ENCODE measurements around the gene TRIML1. TPM values are rescaled to one million over a fixed set of nuclear protein-coding genes. Genes with fewer than 3 reads are reported as not detected.

Gene TRIML1
- total RNA-seq: 1 to 10 TPM in 1 of 2 donors, not detected in 1; 2.2 TPM

GRCh38 chr4:188139141-188139540 is at the start of gene TRIML1:
Gene TRIML1, plus strand, starts transcription at chr4:188139441. Its CDS starts 118 bp downstream, at chr4:188139559.
- intact Hi-C loops (cut with DNase I): no loop called here

GRCh38 chr4:188092824-188093223 is 46.4 kb upstream of the TRIML1 start:
- WGBS: 96% methylated on average over 3 of the region's 3 CpGs
- TF ChIP-seq POLR2A (IDR thresholded peaks at IDR 0.05): no peak
- no peak for TF ChIP-seq POLR2AphosphoS5 (IDR thresholded peaks at IDR 0.05)
- no peak for TF ChIP-seq CTCF (IDR thresholded peaks at IDR 0.05)
- H3K9me3 ChIP-seq: no peaks in the 10 kb centered on the region
- intact Hi-C loops (cut with DNase I): no loop called here
- H3K36me3 ChIP-seq: no peaks in the 10 kb centered on the region
- no peak for DNase-seq (ENCODE audit: low spot score)
- no peaks in the 10 kb centered on the region for H3K4me1 ChIP-seq (replicated peaks)
- H3K27me3 ChIP-seq (replicated peaks; ENCODE audit: insufficient read depth): no peaks in the 10 kb centered on the region
- H3K4me3 ChIP-seq: no peak overlapping the region
- no peak overlapping the region for H3K27ac ChIP-seq

More at GRCh38 chr4:188139141-188139540, at the start of gene TRIML1:
- Histone ChIP-seq H3K9me3 (no peaks in the 10 kb centered on the region), H3K27me3 (replicated peaks; ENCODE audit: insufficient read depth) (no peaks in the 10 kb centered on the region), H3K4me3 (no peak within 1 kb of the TSS), H3K4me1 (replicated peaks) (no peaks in the 10 kb centered on the region), H3K27ac (no peak within 1 kb of the TSS), H3K36me3 (no peaks in the 10 kb centered on the region)
- no peak for DNase-seq (ENCODE audit: low spot score)
- TF ChIP-seq POLR2A (IDR thresholded peaks at IDR 0.05): no peak
- TF ChIP-seq CTCF (IDR thresholded peaks at IDR 0.05): no peak
- TF ChIP-seq POLR2AphosphoS5 (IDR thresholded peaks at IDR 0.05): no peak
- WGBS: 95% methylated on average over 3 of the region's 3 CpGs

- no peak overlapping the region for H3K4me3 ChIP-seq
- no peak for DNase-seq (ENCODE audit: low spot score)
These were observed 32.8 kb upstream of the TRIML1 start for GRCh38 chr4:188106454-188106853.

GRCh38 chr4:188107931-188108843 is 31.1 kb upstream of the TRIML1 start:
- no peak overlapping the region for H3K27ac ChIP-seq

More at GRCh38 chr4:188106454-188106853, 32.8 kb upstream of the TRIML1 start:
- H3K9me3 ChIP-seq: no peaks in the 10 kb centered on the region
- 95% methylated on average over 38 of the region's 40 CpGs for WGBS
- H3K27ac ChIP-seq: no peak overlapping the region
- H3K4me1 ChIP-seq (replicated peaks): no peaks in the 10 kb centered on the region
- intact Hi-C loops (cut with DNase I): no loop called here
- H3K27me3 ChIP-seq (replicated peaks; ENCODE audit: insufficient read depth): peaks cover 2% of the 10 kb centered on the region
- H3K36me3 ChIP-seq: no peaks in the 10 kb centered on the region
- no peak for TF ChIP-seq POLR2AphosphoS5 (IDR thresholded peaks at IDR 0.05)
- TF ChIP-seq POLR2A (IDR thresholded peaks at IDR 0.05): no peak
- no peak for TF ChIP-seq CTCF (IDR thresholded peaks at IDR 0.05)

More at GRCh38 chr4:188107931-188108843, 31.1 kb upstream of the TRIML1 start:
- no peak for DNase-seq (ENCODE audit: low spot score)
- Histone ChIP-seq H3K4me3 (no peak overlapping the region), H3K27me3 (replicated peaks; ENCODE audit: insufficient read depth) (peaks cover 2% of the 10 kb centered on the region), H3K4me1 (replicated peaks) (no peaks in the 10 kb centered on the region), H3K36me3 (no peaks in the 10 kb centered on the region), H3K9me3 (no peaks in the 10 kb centered on the region)
- intact Hi-C loops (cut with DNase I): no loop called here
- WGBS: 61% methylated on average over 10 of the region's 10 CpGs
- no peak for TF ChIP-seq CTCF (IDR thresholded peaks at IDR 0.05)
- no peak for TF ChIP-seq POLR2A (IDR thresholded peaks at IDR 0.05)
- TF ChIP-seq POLR2AphosphoS5 (IDR thresholded peaks at IDR 0.05): no peak
